AG10803 (cell line): Measurements from ENCODE around the gene PEX13.
"Not testable (repeated sequence)": the region's sequence is repeated elsewhere in the genome, so short reads cannot be mapped to it uniquely, and the experiment has no call there.

Experiments
- DNase-seq: peaks from one replicate; pipeline ENCODE4 v3.0.0; 2010; ENCODE audit warnings: low read depth
- H3K4me3 ChIP-seq: 2 replicates; pipeline ENCODE4 v1.5.1; 2011; ENCODE audit warnings: mild to moderate bottlenecking, low read length, control low read depth
- CTCF ChIP-seq: conservative IDR thresholded peaks from 2 replicates; pipeline ENCODE4 v1.5.1; 2011; ENCODE audit warnings: mild to moderate bottlenecking, low read length, control low read depth, inconsistent platforms

Gene PEX13

GRCh38 chr2:60977562-60977895, 40.0 kb upstream of the PEX13 start:
- DNase-seq: no peak
- TF ChIP-seq CTCF: no peak
- no peak overlapping the region for H3K4me3 ChIP-seq

GRCh38 chr2:60979231-60979630, 38.3 kb upstream of the PEX13 start:
- no peak overlapping the region for H3K4me3 ChIP-seq
- TF ChIP-seq CTCF: no peak
- DNase-seq: no peak

GRCh38 chr2:60980071-60980815, 37.3 kb upstream of the PEX13 start:
- H3K4me3 ChIP-seq: no peak overlapping the region
- no peak for DNase-seq
- no peak for TF ChIP-seq CTCF

GRCh38 chr2:60982066-60982465, 35.5 kb upstream of the PEX13 start:
- not testable (repeated sequence) for DNase-seq, H3K4me3 ChIP-seq

GRCh38 chr2:60984720-60985119, 32.8 kb upstream of the PEX13 start:
- DNase-seq: no peak
- no peak for TF ChIP-seq CTCF
- no peak overlapping the region for H3K4me3 ChIP-seq

- no peak for DNase-seq
- no peak overlapping the region for H3K4me3 ChIP-seq
- TF ChIP-seq CTCF: no peak
Observed at GRCh38 chr2:60987041-60987440, 30.5 kb upstream of the PEX13 start.

GRCh38 chr2:60987656-60988055, 29.9 kb upstream of the PEX13 start:
- not testable (repeated sequence) for H3K4me3 ChIP-seq, DNase-seq

GRCh38 chr2:60989259-60989658, 28.3 kb upstream of the PEX13 start:
- no peak for TF ChIP-seq CTCF
- no peak overlapping the region for H3K4me3 ChIP-seq
- no peak for DNase-seq
